Measurements from ENCODE around the gene POU2F1.

- no peak for TF ChIP-seq CTCF (IDR thresholded peaks at IDR 0.05; ENCODE audit: low read length)
- no peak for TF ChIP-seq EZH2 (optimal IDR thresholded peaks at IDR 0.05; ENCODE audit: low read depth, low read length)
Observed at GRCh38 chr1:167288390-167289074, 67.8 kb downstream of the POU2F1 start.
